ENCODE measurements around the gene WDR72.
"Not testable (repeated sequence)": the region's sequence is repeated elsewhere in the genome, so short reads cannot be mapped to it uniquely, and the experiment has no call there.

The WDR72 gene

GRCh38 chr15:53759411-53759931, at the start of gene WDR72:
Gene WDR72, minus strand, starts transcription at chr15:53759663. Its CDS starts 26,514 bp downstream, at chr15:53733149.
- DNase-seq, result no peak

GRCh38 chr15:53808058-53808706, 48.7 kb upstream of the WDR72 start:
- peak; percentile 2 for DNase-seq

GRCh38 chr15:53807501-53807900, 48.0 kb upstream of the WDR72 start:
- no peak for DNase-seq

GRCh38 chr15:53802672-53803071, 43.2 kb upstream of the WDR72 start:
- no peak for DNase-seq

GRCh38 chr15:53791581-53791980, 32.1 kb upstream of the WDR72 start:
- no peak for DNase-seq

- no peak for DNase-seq
Measured at GRCh38 chr15:53789654-53790375, 30.4 kb upstream of the WDR72 start.

- no peak for DNase-seq
Measured at GRCh38 chr15:53786401-53786800, 26.9 kb upstream of the WDR72 start.

- DNase-seq, result not testable (repeated sequence)
Measured at GRCh38 chr15:53785241-53785640, 25.8 kb upstream of the WDR72 start.

- no peak for DNase-seq
Measured at GRCh38 chr15:53762916-53763315, 3.5 kb upstream of the WDR72 start.

- DNase-seq, result no peak
Measured at GRCh38 chr15:53758412-53758811, 1.1 kb downstream of the WDR72 start.

GRCh38 chr15:53757906-53758305, 1.6 kb downstream of the WDR72 start:
- no peak for DNase-seq

- no peak for DNase-seq
Measured at GRCh38 chr15:53753813-53754212, 5.7 kb downstream of the WDR72 start.

GRCh38 chr15:53752406-53752805, 7.1 kb downstream of the WDR72 start:
- no peak for DNase-seq

- DNase-seq, result no peak
Measured at GRCh38 chr15:53747501-53748068, 11.9 kb downstream of the WDR72 start.

- DNase-seq, result no peak
Measured at GRCh38 chr15:53746101-53746500, 13.4 kb downstream of the WDR72 start.

GRCh38 chr15:53739651-53740050, 19.8 kb downstream of the WDR72 start:
- DNase-seq, result no peak

GRCh38 chr15:53739187-53739586, 20.3 kb downstream of the WDR72 start:
- DNase-seq, result no peak

GRCh38 chr15:53721334-53722087, 38.0 kb downstream of the WDR72 start:
- no peak for DNase-seq

GRCh38 chr15:53716909-53717876, 42.3 kb downstream of the WDR72 start:
- peak; percentile 28 for DNase-seq

- no peak for DNase-seq
Measured at GRCh38 chr15:53713218-53713617, 46.2 kb downstream of the WDR72 start.

GRCh38 chr15:53710906-53711305, 48.6 kb downstream of the WDR72 start:
- no peak for DNase-seq

- no peak for DNase-seq
Measured at GRCh38 chr15:53709821-53710220, 49.6 kb downstream of the WDR72 start.
